GM21619 (cell line): ENCODE results near the gene RELL2.

ENCODE experiments used
- ATAC-seq: cut with Tn5 transposase; IDR thresholded peaks from one replicate; pipeline ENCODE4 v1.9.1; 2021; ENCODE audit not compliant: unreplicated experiment

Gene RELL2

GRCh38 chr5:141675672-141676071, 38.9 kb downstream of the RELL2 start:
- no peak for ATAC-seq

- no peak for ATAC-seq
These were observed 40.6 kb downstream of the RELL2 start for GRCh38 chr5:141677415-141677814.

- no peak for ATAC-seq
These were observed 43.4 kb downstream of the RELL2 start for GRCh38 chr5:141680178-141680577.

DNA sequence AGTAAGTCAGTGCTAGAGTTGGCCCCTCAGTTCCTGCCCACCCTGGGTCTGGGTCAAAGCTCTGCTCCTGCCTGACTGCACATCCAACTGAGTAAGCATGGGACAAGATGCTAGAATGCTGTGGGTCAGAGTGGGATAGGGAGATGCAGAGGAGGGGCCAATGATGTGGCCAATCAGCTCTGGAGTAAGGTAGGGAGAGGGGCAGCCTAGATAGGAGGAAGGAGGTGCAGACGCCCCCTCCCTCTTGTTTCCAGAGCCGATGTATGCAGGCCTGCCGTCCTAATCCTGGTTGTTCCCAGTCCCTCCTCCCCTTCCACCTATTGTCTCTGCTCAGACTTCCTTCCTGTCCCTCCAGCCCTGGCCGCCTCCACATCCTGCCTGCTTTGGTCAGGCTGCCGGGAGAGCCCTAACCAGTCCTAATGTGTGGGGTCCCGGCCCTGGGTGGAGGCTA, 44.0 kb downstream of the RELL2 start:
- ATAC-seq: no peak

DNA sequence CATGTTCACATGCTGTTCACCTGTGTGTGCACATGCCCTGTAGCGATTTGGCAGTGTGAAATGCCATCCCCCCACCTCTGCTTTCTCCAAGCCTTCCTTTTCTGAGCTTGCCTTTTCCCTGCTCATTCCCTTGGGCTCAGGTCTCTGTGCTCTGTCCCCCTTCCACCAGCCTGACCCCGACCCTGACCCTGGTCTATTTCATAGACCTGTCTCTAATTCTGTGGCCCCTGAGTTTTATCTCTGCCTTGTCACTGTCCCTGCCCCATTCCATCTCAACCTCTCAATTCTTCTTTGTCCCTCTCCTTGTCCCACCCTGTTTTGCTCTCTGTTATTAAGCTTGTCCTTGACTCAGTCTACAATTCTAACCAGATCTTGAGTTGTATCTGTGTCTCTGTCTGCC, 44.5 kb downstream of the RELL2 start:
- ATAC-seq: no peak

DNA sequence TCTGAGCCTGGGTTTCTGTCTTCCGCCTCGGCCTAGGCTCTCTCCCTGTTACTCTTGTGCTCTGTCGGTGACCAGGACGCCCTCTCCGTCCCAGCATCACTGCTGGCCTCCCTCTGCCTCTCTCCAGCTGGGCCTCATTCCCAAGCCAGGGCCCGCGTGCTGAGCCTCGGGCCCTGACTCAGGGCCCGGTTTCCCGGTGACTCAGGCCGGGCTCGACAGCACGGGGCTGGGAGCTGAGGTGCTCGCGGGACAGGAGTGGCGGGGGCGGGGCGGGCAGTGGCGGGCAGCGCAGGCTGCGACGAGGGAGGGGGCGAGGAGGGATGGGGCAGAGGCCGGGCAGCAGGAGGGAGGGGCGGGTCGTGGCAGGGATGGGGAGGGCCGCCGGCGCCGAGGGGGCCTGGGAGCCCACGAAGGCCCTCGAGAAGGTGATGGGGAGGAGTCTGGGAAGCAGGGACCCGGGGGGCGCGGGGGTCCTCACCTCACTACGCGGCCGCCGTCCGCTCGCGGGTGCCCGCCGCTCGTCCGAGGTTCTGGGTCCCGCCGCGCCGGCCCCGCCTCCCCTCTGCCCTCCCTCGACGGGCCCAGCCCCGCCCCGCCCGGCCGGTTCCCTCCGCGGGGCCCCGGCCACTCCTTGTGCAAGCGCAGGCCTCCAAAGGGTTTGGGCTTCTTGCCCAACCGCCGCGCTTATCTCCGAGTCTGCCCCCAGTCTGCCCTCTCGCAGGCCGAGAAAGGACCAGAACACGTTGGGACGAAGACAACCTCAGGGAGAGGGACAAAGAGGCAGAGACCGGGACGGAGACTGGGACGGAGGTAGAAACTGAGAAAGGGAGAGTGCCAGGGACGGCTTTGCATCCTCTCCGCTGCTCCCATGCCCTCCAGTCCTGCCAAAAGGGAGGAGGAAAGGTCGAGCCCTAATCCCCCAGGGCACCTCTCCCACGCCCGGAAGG, 45.2 kb downstream of the RELL2 start, which contains the start of gene ARAP3:
Gene ARAP3 (minus strand): TSS at position 536 of the 947 bp plus-strand sequence. CDS start 1,744 bp downstream, outside the sequence.
- no peak for ATAC-seq

DNA sequence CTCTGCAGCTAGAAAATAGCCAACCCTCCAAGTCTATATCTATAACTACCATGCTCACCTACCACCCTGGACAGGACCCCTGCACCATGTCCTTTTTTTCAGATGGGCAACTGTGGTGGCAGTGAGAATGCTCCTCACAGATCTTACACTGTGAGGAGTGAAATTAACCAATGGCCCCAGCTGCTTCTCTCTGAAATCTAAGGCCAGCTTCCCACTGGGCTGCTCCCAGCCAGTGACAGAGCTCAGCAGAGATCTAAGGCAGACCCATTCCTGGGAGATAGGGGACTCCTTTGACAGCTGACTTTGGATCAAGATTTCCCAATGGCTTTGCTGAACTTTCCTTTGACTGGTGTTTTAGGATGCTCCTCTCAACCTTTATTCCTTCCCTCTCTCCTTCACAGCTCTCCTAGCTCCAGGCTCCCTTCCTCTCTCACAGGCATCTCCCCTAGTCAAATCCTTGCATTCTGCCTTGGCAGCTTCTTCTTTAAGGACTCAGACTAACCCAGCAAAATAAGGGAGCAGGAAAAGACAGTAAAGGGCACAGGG, 46.9 kb downstream of the RELL2 start:
- no peak for ATAC-seq

DNA sequence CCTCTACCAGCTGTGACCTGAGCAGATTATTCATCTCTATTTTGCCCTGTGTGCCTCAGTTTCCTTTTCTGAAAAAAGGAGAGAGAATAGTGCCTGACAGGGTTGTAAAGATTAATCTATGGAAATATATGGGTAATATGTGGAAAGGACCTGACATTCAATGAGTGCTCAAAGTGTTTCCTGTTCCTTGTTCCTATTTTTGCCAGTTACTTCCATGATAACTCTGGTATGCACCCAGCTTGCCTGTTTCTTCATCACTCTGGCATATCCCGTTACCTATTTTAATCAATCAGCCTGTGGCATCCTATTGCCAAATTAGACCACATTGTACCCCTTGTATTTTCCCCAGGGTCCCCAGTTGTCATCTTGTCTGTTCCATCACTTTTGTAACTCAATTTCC, 48.8 kb downstream of the RELL2 start:
- ATAC-seq: no peak

DNA sequence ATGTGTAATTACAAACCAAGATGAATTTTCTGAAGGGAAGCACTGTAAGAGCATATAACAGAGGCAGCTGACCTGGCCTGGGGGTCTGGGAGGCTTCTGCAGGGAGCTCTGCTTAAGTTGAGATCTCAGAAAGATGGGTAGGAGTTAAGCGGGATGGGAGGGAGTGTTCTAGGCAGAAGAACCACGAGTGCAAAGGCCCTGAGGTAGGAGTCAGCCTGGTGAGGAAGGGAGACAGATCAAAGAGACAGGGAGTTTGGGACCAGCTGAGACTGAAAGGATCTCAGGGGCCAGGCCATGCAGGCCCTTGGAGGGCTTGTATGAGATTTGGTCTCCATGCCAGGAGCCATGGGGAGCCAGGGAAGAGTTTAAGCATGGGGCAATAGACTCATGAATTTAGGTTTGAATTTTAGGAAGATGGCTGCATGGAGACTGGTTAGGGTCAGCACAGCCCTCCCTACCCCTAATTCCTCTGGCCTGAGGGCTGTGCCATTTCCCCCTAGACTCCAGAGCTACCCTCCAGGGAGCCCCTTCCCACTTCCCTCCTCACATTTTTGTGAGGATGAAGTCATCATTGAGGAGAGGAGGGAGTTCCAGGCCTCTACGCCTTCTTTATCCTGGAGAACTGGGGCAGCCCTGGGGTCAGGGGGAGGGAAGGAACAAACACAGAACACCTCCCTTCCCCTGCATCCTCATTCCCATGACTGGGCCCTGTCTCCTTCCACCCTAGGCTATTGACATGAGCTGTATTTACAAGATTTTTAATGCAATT, 50.0 kb downstream of the RELL2 start:
- ATAC-seq: no peak
